HG02885 (cell line): ENCODE results near the gene DAZ4.
"Not testable (repeated sequence)": the region's sequence is repeated elsewhere in the genome, so short reads cannot be mapped to it uniquely, and the experiment has no call there.

ENCODE experiments used
- ATAC-seq: cut with Tn5 transposase; IDR thresholded peaks from one replicate; pipeline ENCODE4 v1.9.1; 2021; ENCODE audit warnings: mild to moderate bottlenecking; ENCODE audit not compliant: unreplicated experiment, poor library complexity

Gene DAZ4

GRCh38 chrY:24833619-24834018 lies at the start of gene DAZ4:
Gene DAZ4 (plus strand): TSS chrY:24833919. CDS start chrY:24834127, 208 bp downstream.
- not testable (repeated sequence) for ATAC-seq

GRCh38 chrY:24813293-24813692 lies 20.4 kb upstream of the DAZ4 start, which contains the start of gene DAZ3:
Gene DAZ3 (minus strand): TSS chrY:24813393. CDS start chrY:24813185, 208 bp downstream.
- not testable (repeated sequence) for ATAC-seq

DNA sequence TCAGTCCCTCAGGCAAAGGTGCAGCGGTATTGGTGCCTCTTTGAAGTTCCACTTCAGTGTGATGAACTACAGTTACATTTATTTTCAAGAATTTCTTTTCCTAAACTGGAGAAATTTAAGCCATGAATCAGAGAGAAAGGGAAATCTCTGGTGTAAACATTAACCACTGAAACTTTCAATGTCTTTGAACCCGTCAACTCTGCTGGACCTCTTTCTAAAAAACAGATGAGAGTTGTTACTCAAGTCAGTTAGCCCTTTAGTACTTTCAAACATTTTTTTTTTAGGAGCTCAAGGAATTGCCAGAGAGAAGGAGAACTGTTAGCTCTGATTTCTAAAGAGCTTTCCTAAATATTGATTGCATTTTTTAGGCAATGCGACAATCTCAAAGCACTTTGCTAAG lies 11.9 kb upstream of the DAZ4 start:
- ATAC-seq = not testable (repeated sequence)

DNA sequence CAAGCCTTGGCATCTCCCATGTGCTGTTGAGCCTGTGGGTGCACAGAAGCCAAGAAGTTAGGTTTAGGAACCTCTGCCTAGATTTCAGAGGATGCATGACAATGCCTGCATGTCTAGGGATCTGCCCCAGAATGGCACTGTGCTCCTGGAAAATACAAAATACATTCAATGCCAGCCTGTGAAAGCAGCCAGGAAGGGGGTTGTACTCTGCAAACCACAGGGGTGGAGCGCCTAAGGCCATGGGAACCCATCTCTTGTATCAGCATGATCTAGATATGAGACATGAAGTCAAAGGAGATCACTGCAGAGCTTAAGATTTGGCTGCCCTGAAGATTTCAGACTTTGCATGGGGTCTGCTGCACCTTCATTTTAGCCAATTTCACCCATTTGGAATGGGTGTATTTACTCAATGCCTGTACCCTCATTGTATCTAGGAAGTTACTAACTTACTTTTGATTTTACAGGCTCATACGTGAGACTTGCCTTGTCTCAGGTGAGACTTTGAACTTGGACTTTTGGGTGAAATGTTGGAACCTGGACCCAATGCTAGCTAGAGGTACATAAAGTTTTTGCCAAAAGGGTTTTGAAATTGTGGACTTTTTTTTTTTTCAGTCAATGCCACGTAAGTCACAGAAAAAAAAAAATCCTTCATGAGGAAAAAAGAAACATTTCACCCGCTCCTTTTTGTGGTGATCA lies 9.4 kb upstream of the DAZ4 start:
- not testable (repeated sequence) for ATAC-seq

GRCh38 chrY:24825069-24825468 lies 8.7 kb upstream of the DAZ4 start:
- ATAC-seq = not testable (repeated sequence)
